ENCODE data around the gene HHIPL1.

GRCh38 chr14:99681101-99681831 lies 36.3 kb downstream of the HHIPL1 start:
- TF ChIP-seq POLR2A (IDR thresholded peaks at IDR 0.05): no peak
- no peak for TF ChIP-seq CTCF (IDR thresholded peaks at IDR 0.05 in 8 of 11, conservative IDR thresholded peaks at IDR 0.05 in 3 of 11)
- TF ChIP-seq POLR2AphosphoS5 (IDR thresholded peaks at IDR 0.05): no peak

Data from spleen (tissue), 7 donors.